Measurements from ENCODE around the gene KCNJ6.
"Not testable (repeated sequence)": the region's sequence is repeated elsewhere in the genome, so short reads cannot be mapped to it uniquely, and the experiment has no call there.

The KCNJ6 gene

DNA sequence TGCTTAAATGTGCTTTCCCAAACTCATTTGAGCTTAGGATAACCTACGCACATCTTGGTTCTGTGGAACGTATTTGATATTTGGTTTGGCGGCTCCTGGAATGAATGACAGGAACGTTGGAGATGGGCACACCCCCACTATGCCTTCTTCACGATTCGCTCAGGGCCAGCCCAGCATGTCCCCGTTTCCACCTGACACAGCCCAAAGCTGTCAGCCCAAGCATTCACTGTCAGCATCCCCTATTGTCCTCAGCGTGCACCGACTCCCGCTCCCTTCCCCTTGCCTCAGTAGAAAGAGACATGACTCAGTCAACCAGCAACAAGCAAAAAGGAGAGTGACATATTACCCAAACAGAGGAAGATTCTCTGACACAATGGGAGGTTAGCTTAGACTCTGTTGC is 181.4 kb downstream of the KCNJ6 start:
- no peak for DNase-seq (ENCODE audit: low read depth in 2 of 2)

DNA sequence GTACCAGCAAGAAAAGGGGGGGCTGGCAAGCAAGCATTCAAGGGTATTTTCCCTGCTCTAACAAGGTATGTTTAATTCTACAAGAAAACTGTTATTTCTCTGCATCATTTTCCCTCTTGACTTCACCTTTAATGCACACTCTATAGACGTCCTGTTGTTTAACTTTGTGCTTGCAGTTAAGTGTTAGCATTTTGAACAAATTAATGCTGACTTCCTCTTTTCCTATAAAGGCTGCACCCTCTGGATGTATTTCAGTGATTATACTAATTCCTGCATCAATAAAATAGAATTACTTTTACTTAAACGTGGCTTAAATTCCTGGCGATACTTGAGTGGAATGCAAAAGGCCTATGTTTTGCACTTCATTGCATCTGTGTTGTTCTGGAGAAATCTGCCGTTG is 183.3 kb downstream of the KCNJ6 start:
- DNase-seq (ENCODE audit: low read depth in 2 of 2) = no peak

DNA sequence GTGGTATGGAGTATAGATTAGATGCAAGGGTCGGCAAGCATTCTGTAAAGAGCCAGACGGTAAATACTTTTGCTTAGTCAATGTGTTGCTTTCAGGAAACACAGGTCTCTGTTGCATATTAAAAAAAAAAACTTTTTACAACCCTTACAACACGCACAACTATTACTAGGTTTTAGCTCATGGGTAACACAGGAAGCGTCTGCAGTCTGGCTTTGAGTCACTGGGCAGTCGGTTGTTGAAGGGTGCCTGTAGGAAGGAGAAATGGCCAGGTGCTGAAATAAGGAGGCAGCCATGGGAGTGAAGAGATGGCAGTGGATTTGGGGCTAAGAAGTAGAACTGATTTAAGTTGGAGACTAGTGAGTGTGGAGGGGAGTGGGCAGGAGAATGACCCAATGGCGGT is 192.1 kb downstream of the KCNJ6 start:
- DNase-seq (ENCODE audit: low read depth in 2 of 2) = no peak

DNA sequence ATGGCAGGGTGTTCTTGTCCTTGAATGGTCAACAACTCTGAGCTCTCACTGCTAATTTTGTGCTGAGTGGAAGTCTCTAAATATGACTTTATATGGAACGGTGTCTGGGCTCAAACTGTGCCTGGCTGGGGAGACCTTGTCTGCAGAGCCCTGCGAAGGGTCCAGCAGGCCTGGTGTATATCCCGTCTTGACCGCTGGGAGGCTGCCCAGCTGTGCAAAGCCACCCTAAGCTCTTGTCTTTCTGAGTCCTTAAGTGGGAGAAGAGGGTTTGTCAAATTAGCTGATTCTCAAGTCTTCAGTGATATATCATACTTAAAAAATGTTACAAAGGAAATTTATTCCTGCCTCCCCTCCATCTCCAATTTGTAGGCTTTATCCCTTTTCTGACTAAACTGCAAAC is 198.7 kb downstream of the KCNJ6 start:
- no peak for DNase-seq (ENCODE audit: low read depth in 2 of 2)

DNA sequence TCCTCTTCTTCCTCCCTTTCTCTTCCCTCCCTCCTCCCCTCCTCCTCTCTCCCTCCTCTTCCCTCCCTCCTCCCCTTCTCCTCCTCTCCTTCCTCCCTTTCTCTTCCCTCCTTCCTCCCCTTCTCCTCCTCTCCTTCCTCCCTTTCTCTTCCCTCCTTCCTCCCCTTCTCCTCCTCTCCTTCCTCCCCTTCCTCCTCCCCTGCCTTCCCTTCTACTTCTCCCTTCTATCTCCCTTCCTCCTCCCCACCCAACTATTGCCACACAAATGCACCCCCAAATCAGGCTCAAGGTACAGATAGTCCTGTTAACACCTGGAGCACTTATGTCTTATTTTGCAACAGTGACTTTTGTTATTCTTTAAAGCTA is 203.7 kb downstream of the KCNJ6 start:
- DNase-seq (ENCODE audit: low read depth in 2 of 2) = not testable (repeated sequence)

DNA sequence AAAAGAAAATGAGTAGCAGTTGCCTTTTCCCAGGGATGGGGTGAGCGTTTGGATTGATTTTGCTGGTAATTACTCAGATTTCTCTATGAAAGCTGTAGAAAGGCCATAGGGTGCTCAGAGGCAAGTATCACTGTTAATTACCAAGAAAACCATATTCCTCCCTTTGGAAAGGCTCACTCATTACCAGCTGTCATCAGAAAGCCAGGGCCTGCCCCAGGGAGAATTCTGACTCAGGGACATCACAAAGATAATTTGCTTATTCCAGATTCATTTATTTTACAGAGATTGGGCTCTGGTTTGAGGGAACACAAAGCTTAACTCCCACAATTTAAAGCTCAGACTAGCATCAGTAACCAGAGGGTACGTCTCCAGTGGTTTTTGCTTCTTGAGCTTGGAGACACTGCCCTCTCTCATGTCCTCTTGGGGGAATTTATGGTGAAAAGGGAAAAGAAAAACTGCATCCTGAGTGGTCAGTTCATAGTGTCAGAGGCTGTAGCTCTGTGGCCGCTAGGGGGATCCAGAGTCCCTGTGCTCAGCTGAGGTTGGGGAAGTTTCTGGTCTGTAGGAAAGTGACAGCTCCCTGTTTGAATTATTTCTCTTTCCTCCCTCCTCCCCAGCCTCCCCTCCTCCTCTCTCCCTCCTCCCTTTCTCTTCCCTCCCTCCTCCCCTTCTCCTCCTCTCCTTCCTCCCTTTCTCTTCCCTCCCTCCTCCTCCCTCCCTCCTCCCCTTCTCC is 204.3 kb downstream of the KCNJ6 start:
- DNase-seq (ENCODE audit: low read depth in 2 of 2) = peak in 1 of 2 experiments; percentile 24

DNA sequence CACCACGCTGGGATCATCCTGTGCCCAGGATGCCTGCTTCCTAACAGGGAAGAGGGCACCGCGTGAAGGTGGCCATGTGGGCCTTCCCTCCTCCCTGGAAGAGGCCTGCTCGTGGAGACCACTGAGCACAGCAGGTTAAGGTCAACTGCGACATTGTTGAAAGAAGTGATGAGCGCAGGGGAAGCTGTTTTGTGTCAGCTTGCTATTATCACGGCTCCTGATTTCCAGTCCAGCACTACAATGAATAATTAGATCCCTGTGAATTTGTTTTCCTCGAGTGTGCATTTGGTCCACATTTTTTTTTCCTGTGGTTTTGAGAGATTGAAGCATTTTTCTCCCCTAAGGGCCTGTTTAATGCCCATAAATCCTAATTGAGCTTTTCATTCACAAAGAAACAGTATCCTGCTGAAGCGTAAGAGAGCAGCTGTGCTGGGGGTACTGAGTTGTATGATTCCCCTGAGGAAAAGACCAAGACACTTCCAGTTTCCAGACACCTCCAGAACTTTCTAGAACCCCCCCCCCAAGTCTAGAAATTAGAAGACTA is 204.9 kb downstream of the KCNJ6 start:
- peak in 1 of 2 experiments; percentile 6 for DNase-seq (ENCODE audit: low read depth in 2 of 2)

DNA sequence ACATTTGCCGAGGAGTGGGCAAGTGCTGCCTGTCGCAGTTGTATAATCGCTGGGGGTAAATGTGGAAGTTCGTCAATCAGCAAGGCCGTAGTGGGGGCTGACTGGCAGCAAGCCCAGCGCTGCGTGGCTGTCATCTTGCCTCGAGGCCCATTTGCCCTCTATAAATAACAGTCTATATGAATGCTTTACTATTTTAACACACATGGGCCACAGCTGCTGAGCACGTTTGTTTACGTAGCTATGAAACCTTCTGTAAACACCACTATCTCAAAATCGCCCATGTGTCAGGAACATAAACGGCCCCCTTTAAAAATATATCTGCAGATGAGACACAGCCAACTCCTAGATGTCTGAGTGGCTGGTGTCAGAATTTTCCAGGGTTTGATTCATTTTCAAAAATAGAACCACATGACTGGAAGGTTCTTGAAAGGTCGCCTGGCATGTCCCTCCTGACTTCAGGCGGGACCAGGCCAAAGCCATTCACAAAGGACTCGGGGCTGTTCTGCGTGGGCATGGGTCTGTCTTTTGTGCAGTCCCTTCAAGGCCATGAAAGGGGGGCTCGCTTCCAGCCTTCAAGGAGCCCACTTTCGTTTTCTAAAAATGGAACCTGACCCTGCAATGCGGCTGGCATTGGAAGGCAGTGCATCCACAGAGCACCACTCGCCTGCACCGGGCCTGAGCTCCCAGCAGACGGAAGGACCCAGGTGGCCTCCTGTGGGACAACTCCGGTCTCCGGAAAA is 205.5 kb downstream of the KCNJ6 start:
- peak in 1 of 2 experiments; percentile 18 for DNase-seq (ENCODE audit: low read depth in 2 of 2)

DNA sequence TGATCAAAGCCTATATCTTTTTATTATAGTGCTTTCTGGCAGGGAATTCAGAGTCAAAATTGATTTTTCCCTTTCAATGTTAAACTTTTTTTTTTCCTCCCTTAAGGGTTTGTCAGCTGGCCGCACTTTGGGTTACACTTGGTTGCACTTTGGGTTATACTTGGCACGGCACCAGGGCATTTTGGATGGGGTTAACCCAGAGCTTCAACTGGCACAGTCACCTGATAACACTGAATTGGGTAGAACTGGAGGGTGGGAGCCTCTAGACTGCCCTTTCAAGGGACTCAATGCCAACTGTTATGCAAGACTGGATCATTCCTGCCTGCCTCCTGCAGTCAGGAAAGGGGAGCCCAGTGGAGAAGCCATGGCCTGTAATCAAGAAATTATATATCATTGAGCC is 211.5 kb downstream of the KCNJ6 start:
- DNase-seq (ENCODE audit: low read depth in 2 of 2) = no peak

DNA sequence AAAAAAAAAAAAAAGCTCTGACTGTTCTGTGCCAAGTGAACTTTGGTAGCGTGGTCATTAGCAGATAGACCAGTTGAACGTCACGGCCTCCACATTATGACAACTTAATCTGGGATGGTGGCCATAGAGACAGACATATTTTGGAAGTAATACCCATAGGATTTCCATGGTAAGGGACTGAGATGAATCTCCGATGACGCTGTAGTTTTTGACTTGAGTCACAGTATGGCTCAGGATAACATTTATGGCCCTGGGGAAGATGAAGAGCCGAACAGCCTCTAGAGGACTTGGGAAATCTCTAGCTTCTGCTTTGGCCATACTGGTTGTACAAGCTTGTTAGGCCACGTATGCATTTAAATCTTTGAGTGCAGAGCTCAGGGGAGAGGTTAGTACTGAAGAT is 214.0 kb downstream of the KCNJ6 start:
- DNase-seq (ENCODE audit: low read depth in 2 of 2) = no peak

DNA sequence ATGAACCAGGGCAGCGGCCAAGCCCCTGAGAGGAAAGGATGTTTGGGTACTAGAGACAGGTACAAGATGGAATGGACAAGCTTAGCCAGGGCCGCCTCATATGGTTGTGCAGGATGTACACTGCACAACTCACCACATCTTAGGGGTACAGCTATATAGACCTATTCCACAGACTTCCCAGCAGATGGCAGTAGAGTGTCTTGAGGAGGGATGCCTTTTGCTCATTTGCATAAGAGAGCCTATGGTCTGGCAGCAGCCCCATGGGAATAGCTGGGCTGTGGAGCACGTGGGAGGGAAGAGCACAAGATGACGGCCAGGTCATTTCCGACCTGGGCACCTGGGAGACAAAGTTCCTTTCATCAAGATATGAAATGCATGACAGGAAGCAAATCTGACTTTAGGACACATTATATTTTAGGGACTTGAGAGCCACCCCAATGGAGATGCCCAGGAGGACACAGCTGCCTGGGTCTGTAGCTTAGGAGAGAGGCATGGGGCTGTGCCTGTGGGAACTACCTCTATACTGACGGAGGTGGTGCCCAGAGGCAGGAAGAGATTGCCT is 215.5 kb downstream of the KCNJ6 start:
- DNase-seq (ENCODE audit: low read depth in 2 of 2) = peak in 1 of 2 experiments; percentile 47

DNA sequence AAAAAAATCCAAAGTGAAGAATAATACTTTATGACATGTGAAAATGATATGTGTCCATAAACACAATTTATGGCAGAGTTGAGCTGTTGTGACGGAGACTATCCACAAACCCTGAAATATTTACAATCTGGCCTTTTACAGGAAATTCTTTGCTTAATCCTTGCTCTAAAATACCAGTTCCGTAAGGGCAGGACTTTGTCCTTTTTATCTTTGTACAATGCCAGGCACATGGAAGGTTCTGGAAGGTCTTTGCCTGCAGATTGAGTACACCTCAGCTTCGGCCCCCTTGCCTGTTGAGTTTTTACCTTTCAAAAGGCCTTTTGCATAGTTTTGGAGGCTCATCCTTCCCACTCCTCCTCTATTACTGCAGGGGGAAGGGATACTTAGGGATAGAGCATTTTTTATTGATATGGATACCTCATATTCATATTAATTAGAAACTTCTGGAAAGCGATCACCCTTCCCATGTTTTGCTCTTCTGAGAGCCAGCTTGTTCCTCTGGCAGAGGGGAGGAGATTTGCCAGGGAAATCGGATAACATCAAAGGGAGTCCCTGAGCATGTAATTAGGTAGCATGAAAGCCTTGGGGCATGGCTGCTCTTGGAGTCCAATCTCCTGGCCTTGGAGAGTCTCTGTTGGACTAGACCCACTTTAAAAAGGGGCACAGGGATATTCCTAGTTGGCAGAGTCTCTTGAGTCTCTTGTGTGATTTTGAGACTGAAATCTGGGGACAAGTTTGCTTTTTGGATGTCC is 217.1 kb downstream of the KCNJ6 start:
- no peak for DNase-seq (ENCODE audit: low read depth in 2 of 2)

DNA sequence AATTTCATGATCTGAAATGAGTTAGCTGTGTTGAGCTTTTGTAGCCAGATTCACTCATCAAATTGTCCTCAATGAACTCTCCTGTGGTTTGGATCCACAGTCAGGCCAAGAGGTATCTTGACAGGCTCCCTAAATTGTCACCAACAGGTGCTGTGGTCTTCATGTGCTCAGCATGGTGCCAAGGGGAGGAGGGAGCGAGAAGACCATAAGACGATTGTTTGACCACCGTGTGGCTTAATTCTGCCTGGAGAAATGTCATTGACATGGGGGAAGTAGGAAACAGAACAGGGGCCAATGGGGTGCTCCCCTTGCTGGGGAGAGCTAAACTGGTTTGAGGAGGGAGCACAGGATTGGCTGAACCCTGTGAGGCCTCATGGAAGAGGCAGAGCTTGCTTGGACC is 219.3 kb downstream of the KCNJ6 start:
- no peak for DNase-seq (ENCODE audit: low read depth in 2 of 2)

DNA sequence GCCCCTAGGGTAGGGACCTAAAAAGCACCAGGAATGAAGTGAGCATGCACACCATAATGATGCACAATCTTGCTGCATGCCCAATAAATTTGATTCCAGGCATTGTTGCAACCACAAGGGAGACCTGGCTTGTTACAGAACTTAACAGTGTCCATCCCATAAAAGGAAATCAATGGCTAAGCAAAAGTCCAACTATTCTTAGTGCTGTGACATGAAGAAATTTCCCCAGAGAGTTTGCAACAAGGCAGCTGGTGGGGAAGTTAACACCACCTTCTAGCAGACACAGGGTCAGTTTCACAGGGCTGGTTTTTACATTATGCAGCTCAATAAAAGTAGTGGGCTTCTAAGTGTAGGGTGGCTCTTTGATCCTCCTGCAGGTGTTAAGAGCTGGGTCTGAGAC is 221.1 kb downstream of the KCNJ6 start:
- DNase-seq (ENCODE audit: low read depth in 2 of 2) = no peak

DNA sequence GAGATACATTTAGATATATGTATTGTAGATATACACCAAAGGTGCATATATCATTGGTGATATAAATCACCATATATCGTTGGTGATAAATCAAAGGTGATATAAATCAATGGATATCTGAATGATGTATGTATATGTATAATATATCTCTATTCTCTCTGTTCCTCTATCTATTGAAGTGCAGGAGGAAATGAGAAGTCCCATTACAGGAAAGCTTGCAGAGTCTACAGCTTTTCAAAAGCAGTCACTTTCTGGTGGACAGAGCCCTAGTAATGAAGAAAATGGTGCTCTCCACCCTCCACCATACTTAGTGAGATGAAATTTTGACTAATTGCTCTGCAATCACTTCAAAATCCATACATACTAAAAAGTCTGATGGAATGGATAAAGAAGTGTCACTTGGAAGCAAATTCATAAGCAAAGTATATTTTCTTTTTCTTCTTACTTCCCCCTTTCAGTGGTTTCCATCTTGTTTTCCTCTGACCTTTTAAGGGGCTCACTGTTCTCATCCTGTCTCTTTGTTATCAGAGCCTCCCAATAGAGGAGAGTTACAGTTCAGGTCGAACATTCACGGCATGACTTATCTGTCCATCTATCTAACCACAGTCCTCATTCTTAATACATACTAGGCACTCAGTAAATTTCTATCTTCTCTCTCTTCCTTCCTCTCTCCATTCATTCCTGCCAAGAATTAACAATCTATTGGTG is 227.2 kb downstream of the KCNJ6 start:
- no peak for DNase-seq (ENCODE audit: low read depth in 2 of 2)

DNA sequence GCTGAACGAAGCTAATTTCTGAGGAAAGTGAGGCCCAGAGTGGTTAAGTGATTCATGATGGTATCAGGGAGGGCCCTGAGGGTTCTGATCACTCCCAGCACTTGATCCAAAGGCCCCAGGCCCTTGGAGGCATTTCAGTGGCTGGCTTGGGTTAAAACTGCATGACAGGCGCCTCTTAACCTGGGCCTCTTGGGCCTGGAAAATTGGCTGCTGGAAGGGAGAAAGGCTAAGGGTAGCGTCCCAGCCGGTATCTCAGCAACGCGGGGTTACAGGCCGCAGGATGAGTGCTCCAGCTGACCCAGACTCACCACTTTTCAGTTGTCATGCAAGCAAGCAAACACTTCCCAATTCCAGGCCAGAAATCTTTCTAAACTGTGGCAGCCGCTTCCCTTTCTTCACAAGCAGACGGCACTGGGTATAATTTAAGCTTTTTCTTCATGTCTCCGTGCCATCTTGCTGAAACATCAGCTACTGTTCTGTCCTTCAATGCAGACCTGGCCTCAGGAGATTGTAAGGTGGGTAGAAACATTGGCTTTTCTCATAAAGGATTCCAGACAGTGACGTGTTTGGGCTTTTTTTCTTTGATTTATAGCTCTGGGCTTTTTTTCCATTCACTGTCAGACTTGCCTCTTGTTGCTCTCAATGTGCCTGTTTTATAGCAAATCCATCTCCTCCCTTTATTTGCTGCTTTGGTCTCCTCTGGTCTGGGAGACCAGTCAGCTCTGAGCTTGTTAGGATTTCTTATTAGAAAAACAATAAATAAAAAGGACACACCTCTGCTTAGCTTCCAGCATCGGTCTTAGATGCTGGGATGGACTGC is 229.1 kb downstream of the KCNJ6 start:
- DNase-seq (ENCODE audit: low read depth in 2 of 2) = no peak

DNA sequence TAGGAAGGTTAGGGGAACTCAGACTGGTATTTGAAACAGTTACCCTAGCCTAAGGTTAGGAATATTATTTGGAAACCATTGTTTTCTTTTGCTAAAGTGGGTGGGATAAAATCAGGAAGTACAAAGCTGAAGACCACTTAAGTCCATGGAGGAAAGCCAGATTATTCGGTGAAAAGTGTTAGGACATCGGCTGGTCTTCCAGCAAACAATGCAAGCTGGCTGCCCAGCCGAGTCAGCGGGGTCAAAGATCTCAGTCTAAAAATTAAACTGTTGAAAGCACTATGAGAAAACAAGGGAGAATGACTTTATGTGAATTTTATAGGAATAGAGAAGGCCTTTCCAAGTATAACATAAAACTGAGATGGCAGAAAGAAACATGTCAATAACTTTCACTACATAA is 231.7 kb downstream of the KCNJ6 start:
- no peak for DNase-seq (ENCODE audit: low read depth in 2 of 2)

DNA sequence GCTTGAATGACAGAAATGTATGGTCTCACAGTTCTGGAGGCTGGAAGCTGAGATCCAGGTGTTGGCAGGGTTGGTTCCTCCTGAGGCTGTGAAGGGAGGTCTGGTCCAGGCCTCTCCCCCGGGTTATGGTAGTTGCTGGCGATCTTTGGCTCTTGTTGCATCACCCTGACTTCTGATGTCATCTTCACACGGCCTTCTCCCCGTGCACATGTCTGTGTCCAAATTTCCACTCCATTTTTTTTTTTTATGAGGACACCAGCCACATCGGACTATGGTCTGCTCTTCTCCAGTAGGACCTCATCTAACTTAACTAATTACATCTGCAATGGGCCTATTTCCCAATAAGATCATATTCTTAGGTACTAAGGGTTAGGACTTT is 232.2 kb downstream of the KCNJ6 start:
- DNase-seq (ENCODE audit: low read depth in 2 of 2) = no peak

DNA sequence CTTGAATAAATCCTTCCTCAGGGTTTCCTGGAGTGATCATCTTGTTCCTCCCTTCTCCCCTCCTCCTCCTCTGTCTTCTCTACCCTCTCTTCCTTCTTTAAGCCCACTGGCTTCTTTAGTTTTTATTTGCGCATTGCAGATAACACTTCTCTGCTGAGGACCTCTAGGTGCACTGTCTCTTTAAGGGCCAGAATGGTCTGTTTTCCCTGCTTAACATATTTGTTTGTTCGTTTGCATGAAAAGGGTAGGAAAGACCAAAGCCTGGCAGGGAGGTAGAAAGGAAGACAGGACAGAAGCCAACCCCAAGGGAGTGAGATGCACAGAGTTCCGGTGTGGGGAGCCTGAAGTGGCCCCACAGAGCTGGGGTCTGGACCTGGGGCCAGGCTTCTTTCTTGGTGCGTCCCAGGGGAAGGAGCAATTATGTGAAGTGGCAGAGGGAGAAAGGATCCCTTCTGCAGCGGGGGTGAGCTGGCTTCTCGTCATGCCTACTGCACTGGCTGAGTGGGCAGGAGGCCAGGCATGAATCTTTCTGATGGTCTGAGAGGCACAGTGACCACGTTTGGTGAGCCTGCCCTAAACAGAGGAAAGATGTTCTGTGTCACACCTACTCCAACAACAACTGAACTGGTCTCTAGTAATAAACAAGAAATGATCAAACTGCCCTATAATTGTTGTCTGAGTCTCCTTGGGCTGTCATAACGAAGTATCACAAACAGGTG is 232.7 kb downstream of the KCNJ6 start:
- DNase-seq (ENCODE audit: low read depth in 2 of 2) = no peak

DNA sequence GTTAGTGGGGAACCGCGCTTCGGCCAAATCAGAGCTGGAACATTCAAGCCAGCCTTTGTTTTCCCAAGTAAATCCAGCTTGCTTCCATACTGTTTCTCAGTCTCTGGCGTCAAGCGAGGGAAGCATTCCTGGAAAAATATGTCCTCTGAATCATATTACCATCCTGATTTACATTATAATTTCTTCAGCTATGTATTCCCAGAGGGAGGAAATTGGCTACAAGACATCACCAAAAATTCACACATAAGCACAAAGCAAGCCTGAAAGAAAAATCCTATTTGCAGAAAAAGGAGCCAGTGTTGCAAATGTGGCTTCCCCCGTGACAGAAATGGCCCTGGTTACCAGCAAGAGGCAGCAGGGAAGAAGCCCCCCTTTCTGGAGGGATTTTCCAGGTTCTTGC is 233.3 kb downstream of the KCNJ6 start:
- peak; percentile 67 to 70 for DNase-seq (ENCODE audit: low read depth in 2 of 2)
